WI38 (cell line): ENCODE measurements around the gene CAMK4.

Source experiments
- H3K4me3 ChIP-seq: 2 replicates; pipeline ENCODE4 v1.5.1; 2011; ENCODE audit warnings: low read depth, mild to moderate bottlenecking, control low read depth, low read length
- TF ChIP-seq, protein P1 (sequence below): IDR thresholded peaks from 2 replicates; pipeline ENCODE4 v1.5.1; 2012; ENCODE audit warnings: low read depth, mild to moderate bottlenecking, control low read depth, low read length

CAMK4 gene

DNA sequence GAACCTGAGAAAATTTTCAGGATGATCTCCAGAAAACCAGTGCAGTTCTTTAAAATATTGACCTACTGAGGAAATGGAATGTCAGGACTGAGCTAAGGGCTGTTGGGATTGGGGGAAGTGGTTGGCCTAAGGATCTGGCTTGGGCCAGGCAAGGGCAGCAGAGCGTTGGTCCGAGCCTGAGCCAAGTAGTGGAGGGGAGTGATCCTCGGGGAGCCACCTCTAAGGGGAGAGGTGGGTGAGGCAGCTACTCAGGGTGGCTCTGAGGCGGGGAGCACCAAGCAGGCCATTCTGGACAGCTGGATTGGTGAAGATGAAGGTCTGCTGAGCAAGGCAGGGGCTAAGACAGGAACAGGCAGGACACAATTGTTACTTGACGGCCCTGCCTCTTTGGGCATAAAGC is 11.5 kb downstream of the CAMK4 start:
- TF ChIP-seq, protein P1, sequence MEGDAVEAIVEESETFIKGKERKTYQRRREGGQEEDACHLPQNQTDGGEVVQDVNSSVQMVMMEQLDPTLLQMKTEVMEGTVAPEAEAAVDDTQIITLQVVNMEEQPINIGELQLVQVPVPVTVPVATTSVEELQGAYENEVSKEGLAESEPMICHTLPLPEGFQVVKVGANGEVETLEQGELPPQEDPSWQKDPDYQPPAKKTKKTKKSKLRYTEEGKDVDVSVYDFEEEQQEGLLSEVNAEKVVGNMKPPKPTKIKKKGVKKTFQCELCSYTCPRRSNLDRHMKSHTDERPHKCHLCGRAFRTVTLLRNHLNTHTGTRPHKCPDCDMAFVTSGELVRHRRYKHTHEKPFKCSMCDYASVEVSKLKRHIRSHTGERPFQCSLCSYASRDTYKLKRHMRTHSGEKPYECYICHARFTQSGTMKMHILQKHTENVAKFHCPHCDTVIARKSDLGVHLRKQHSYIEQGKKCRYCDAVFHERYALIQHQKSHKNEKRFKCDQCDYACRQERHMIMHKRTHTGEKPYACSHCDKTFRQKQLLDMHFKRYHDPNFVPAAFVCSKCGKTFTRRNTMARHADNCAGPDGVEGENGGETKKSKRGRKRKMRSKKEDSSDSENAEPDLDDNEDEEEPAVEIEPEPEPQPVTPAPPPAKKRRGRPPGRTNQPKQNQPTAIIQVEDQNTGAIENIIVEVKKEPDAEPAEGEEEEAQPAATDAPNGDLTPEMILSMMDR = no peak
- H3K4me3 ChIP-seq = no peak overlapping the region

DNA sequence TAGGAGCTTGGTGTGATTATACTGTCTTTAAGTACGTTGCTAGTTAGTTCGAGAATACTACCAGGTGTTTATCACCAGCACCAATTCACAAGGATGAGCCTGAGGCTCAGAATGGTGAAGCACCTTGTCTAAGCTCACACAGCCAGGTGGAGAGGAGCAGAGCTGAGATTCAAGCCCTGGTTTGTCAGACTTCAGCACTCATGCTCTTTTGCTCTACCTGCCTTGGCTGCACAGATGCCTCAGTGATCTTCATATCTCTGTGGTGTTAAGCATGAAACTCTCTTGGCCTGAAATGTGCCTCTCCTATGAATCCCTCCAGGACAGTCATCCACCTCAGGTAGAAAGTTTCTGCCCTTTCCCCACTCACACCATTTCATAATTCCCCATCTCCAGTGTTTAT is 12.2 kb downstream of the CAMK4 start:
- TF ChIP-seq, protein P1 = no peak
- no peak overlapping the region for H3K4me3 ChIP-seq

DNA sequence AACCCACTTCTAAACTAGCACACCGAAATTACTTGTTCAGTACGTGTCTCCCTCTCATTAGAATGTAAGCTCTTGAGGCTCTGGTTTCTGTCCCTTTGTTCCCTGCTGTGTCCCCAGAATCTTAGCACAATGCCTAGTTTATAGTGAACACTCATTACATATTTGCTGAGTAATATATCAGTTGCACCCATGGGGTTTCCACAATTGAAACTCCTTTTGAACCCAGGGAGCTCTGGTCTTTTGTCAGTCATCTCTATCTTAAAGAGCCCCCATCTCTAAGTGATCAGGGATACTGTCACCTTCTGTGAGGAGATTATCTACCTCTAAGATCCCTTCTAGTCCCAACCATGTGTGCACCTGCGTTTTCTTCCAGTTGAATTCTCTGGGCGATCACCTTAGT is 12.8 kb downstream of the CAMK4 start:
- no peak overlapping the region for H3K4me3 ChIP-seq
- TF ChIP-seq, protein P1 = no peak

DNA sequence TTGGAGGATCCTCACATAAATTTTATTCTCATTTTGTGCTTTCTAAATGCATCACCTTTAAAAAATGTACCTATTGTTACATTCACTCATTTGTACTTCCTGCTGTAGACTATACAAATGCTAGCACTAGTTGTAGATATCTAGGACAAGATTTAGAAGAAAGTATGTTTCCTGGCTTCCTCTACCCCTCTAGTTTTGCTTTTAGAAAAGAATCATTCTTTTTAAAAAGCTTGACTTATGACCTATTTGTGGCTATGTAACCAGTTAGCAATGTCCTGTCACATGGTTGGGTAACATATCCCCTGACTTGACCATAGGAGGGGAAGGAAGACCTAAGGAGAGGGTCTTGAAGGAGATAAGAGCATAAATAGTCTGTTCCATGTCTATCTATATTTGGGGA is 13.3 kb downstream of the CAMK4 start:
- TF ChIP-seq, protein P1 = no peak
- no peak overlapping the region for H3K4me3 ChIP-seq

DNA sequence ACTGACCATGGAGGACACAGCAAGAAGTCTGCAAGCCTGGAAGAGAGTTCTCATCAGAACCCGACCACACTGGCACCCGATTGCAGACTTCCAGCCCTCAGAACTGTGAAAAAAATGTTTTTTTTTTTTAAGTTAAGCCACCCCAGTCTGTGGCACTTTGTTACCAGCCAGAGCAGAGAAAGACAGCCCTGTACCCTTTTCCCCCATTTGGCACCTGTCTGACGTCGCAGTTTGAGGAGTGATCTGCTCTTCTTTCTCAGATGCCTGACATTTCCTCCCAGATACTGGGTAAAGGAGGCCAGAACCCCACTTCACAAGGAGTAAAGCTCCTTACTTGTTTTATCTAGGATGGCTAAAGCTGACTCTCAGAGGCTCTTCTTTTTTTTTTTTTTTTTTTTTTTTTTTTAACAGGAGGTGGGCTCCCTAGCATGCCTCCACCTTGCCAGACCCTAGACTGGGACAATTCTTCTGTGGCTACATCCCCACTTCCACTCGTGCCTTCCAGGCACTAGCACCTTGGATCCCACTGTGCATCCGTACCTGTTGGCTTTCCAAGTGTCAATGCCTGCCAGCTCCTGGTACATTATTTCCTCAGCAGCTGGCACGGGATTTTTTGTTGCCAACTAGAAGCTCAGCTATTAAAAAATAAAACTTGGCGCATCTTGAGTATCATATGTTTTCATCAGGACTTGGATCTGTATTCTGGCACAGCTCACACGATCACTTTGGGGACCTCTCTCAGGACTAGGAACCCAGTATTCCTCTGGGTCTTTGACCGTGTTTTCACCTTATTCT is 14.4 kb downstream of the CAMK4 start:
- TF ChIP-seq, protein P1 = no peak
- no peak overlapping the region for H3K4me3 ChIP-seq

DNA sequence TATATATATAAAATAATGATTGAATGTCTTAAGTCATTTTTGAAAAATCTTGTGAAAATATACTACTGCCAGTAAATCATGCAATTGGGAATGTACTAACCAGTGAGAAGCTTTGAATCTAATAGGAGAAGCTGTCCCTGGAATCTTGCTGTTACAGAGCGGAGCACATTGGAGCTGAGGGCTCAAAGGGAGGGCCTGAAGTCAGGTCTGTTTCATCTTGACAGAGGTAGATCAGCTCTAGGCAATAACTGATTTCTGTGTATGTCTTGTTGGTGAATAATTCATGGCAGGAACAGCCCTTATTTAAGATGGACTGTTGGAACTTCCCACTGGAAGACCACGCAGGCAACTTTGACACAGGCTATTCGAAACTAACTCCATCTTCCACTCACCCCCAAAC is 17.5 kb downstream of the CAMK4 start:
- TF ChIP-seq, protein P1 = no peak
- H3K4me3 ChIP-seq = no peak overlapping the region

DNA sequence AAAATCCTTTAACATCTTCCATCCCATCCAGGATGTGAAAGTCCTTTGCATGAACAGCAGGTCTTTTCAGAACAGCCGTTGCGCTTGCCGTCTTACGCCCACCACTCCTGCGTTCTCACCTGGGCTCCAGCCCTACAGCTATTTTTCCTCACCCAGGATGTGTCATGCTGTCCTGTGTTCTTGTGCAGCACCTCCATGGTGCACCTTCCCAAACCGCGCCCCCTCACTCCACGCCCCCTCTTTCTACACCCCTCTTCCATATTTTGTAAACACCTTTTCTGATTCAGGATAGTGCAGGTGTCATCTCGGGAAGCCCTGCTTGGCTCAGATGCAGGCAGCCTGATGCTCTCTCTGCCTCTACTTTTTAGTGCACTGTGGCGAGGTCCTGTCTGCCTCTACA is 18.4 kb downstream of the CAMK4 start:
- H3K4me3 ChIP-seq = no peak overlapping the region
- TF ChIP-seq, protein P1 = no peak
